Suppressor macrophage (primary cell): ENCODE measurements around the gene PLCB1.
"Not testable (repeated sequence)": the region's sequence is repeated elsewhere in the genome, so short reads cannot be mapped to it uniquely, and the experiment has no call there.

ENCODE experiments used
- DNase-seq, 4 experiments: peaks; one replicate each; pipeline ENCODE4 v3.0.0-alpha.2; 2020 to 2022

The PLCB1 gene

DNA sequence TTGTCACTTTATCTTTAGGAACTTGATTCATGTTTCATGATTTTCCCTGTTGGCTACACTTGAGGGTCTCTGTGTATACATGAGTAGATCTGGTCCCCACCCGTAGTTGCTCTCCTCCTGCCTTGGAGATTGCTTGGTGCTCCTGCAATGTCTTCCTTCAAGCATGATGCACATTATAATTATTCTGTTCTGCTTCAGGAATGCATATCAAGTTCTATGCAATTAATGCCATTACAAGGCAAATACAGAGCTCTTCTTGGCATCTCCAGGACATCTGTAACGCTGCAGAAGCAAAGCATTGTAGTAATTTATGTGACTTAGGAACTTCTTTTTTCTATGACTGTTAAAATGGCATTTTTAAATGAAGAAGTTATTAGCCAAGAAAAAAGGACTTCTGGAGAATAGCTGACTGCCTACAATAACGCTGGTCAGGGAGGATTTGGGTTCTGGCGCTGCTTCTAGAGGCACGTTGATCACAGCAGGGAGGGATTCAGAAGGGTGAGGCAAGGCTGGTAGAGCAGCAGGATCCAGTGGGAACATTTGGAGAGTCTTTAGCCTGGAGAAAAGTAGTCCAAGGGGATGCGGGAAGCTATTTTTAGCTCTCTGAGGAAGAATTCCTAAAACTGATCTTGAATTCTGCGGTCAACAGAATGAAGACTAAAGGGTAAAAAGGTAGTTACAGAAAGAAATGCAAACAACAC lies 203.6 kb downstream of the PLCB1 start:
- no peak for DNase-seq

DNA sequence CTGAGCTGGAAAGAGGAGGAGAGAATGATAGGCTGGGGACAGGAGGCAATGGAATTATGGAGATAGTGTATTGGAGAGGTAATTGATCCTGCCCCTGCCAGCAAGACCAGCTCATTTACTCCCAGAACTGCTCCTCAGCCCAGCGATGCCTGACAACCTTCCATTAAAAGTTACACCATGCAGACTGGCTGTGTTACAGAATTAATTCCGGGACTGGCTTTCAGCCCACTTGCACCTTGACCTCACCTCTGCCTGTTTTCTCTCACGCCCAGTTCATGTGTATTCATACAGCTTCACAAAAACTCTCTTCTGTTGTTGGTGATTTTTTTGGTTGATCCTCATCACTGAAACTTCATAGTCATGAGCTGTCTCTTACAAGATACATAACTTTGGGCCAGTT lies 207.3 kb downstream of the PLCB1 start:
- no peak for DNase-seq

DNA sequence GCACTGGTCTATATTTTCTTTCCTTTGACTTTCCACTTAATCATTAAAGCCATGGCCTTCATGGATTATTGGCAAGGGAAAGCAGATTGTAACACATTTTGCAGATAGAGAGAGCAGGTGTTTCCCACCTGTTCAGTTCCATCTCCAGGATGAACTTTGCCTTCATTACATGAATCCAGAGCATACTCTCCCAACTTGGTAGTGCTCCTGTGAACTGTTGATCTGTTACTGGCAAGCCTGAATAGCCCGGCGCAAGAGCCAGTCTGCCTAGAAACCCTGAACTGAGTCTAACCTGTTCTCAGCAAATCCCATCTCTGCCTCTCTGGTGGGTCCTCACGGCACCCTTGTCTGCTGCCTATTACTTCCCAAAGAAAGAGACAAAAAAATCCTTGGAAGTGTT lies 210.3 kb downstream of the PLCB1 start:
- no peak for DNase-seq

- DNase-seq = no peak
These were observed 212.0 kb downstream of the PLCB1 start for GRCh38 chr20:8344106-8344505.

- no peak for DNase-seq
These were observed 212.6 kb downstream of the PLCB1 start for GRCh38 chr20:8344631-8345030.

DNA sequence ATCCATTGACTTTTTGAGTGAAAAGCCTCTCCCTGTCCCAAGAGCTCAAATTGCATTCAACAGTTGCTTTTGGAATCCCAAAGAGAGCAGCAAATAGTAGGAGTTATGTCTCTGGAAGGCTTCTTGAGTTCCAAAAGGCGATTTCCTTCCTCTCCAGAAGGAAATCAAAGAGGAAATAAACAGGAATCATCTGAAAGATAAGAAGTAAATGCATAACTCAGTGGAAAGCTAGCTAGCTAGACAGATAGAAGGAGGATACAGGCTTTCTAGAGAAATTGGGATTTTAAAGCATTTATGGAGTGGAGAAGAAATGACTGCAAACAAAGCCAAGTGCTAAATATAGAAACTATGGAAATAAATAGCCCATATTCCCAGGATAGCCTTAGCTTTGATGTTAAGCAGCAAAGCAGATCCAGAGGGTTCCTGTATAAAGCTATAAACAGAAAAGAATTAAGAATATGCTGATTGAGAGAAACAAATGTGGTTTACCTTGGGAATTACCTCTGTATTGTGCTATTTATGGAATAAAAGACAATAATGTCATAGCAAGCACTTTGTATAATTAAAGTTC lies 214.7 kb downstream of the PLCB1 start:
- no peak for DNase-seq

DNA sequence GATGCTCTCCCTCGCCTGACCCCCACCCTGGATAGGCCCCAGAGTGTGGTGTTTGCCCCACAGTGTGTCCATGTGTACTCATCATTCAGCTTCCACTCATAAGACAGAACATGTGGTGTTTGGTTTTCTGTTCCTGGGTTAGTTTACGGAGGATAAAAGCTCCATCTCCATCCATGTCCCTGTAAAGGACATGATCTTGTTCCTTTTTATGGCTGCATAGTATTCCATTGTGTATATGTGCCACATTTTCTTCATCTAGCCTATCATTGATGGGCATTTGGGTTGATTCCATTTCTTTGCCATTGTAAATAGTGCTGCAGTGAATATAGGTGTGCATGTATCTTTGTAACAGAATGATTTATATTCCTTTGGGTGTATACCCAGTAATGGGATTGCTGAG lies 218.2 kb downstream of the PLCB1 start:
- DNase-seq = not testable (repeated sequence)

DNA sequence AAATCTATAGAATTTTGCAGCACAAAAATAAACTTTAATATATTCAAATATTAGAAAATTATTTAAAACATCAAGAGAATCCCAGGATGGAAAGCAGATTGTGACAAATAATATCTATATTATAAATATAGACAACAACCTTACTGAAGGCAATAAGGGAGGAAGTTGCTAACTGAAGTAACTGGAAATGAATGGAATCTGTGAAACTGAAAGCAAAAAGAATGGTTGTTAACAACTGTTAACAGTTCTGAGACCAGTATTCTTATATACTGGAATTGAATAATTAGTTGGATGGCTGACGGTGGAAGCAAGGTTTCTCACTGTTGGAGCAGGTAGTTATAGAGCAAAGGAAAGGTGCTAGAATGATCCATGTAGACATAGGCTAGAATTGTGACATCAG lies 220.4 kb downstream of the PLCB1 start:
- DNase-seq = peak in 1 of 4 experiments; percentile 37

DNA sequence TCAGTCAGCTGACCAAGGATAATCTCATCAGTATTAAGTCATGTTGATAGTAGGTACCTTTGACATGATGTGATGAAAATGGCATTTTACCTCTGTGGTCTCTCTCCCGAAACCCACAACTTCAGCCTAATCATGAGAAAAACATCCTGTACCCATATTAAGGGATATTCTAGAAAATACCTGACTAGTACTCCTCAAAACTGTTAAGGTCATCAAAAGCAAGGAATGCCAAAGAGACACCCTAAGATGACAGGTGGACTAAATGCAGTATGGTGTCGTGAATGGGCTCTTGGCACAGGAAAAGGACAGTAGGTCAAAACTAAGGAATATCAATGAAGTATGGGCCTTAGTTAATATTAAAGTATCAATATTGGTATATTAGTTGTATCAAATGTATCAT lies 221.4 kb downstream of the PLCB1 start:
- no peak for DNase-seq

GRCh38 chr20:8355453-8355852 lies 223.4 kb downstream of the PLCB1 start:
- no peak for DNase-seq

DNA sequence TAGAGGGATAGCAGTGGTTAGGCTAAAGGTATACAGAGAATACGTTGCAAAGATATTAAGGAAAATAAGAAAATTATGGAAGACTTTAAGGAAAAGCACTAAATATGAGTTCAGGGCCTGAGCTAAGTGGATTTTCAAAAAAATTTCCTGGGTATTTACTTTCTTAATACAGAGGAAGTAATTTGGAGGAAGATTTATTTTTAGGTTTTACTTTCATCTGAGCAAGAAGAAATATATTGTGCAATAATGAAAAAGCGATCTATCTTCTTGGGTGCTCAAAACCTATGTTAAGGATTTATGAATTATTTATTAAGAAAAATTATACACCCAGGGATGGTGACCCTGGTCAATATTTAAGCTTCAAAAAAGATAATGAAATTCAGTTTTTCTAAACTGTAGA lies 224.7 kb downstream of the PLCB1 start:
- DNase-seq = peak in 2 of 4 experiments; percentile 37 to 55

DNA sequence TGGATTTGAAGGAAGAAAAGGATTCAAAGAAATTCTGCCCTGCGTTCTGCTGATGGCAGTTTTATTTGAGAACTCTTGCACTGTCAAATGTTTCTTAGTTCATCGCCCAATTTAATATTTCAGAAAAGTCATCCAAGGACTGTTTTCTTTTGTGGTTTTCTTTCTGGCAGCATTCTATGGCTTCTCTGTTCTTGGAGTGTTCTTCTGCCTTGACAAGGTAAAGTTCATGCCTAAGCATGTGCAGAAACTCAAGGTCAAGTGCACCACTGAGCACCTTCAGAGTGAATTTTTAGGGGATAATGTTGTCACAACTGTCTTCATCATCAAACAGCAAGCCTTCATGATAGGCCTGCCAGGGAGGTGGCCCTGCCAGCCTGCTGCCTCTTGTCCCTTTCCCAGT lies 225.6 kb downstream of the PLCB1 start:
- no peak for DNase-seq

GRCh38 chr20:8360035-8360434 lies 228.0 kb downstream of the PLCB1 start:
- no peak for DNase-seq

GRCh38 chr20:8361006-8361652 lies 229.1 kb downstream of the PLCB1 start:
- DNase-seq = peak; percentile 21 to 41 (median 30)

- DNase-seq = no peak
These were observed 229.7 kb downstream of the PLCB1 start for GRCh38 chr20:8361779-8362178.

DNA sequence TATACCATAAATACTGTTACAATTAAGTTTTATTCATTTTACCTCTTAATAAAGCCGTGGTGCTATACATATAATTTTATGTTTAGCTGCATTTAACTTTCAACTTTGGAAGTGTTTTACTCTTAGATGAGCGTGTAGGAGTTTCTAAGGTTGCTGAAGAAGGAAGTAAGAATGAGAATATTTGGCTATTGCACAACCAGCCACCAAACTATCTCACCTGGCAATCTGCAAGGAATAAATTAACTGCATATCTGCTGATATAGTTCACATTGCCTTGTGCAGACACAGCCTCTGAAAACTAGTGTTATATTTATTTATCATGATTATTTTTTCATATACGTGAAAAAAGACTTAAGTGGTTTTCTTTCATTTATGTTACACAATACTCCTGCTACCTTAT lies 230.4 kb downstream of the PLCB1 start:
- DNase-seq = no peak

DNA sequence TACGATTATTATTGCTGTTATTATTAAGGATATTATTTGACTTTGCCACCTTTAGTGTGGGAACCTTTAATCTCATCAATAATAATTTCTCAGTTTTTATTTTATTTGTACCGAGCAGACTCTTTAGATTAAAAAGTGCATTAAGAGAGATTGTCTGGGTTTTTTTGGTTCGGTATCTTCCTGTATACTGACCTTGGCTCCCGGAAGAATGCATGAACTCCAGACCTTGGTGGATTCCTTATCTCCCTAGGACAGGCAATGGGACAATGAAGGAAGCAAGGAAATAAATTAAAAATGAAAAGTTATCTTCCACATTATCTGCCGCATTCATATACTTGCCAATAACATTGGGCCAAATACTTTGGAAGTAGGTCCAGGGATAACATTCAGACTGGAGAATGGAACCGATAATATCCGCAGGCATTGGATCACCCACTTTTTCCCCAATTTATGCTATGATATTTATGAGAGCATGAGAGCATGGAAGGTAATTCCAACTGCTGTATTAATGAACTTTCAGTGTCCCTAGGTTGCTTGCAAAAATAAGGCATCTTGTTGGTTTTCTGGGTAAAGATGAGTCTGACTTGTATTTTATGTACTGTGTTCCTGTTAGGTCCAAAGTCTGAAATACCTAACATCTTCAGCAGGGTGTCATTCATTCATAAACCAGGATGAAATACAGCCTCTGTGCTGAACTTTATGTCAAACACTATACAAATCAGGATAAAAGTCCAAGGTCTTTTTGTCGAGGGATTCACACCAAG lies 232.1 kb downstream of the PLCB1 start:
- DNase-seq = no peak

- DNase-seq = no peak
These were observed 232.6 kb downstream of the PLCB1 start for GRCh38 chr20:8364734-8365078.

- no peak for DNase-seq
These were observed 233.6 kb downstream of the PLCB1 start for GRCh38 chr20:8365634-8366033.

GRCh38 chr20:8366303-8366923 lies 234.3 kb downstream of the PLCB1 start:
- no peak for DNase-seq

- DNase-seq = peak in 2 of 4 experiments; percentile 12 to 17
These were observed 235.6 kb downstream of the PLCB1 start for GRCh38 chr20:8367689-8368088.

DNA sequence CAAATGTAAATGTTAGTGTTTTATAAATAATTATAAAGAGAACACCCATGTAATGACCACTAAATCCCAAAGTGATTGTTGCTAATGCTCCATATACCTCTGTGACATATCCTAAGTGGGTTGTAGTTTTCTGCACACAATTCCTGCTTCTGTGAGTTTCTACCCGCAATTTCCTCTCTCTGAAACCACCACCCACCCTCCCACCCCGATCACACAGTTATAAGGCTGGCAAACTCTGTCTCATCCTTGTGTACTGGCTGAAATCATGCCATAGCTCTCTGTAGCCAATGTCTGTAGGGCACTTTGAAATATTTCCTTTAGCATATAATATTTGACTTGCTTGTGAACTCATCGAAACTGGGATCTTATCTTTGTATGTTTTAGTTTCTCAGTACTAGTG lies 236.6 kb downstream of the PLCB1 start:
- DNase-seq = peak in 3 of 4 experiments; percentile 25 to 53 (median 49)

GRCh38 chr20:8369311-8369710 lies 237.2 kb downstream of the PLCB1 start:
- DNase-seq = no peak
